ENCODE data around the gene GSTA1.
"Not testable (repeated sequence)": the region's sequence is repeated elsewhere in the genome, so short reads cannot be mapped to it uniquely, and the experiment has no call there.

Gene GSTA1

GRCh38 chr6:52790861-52791260 lies 12.8 kb downstream of the GSTA1 start:
- no peaks in the 10 kb centered on the region for H3K27me3 ChIP-seq (ENCODE audit: insufficient read depth, poor library complexity, severe bottlenecking)
- no peak for DNase-seq (ENCODE audit: low read depth in 1 of 2, low spot score in 1 of 2)
- no peak overlapping the region for H3K4me3 ChIP-seq (replicated peaks; ENCODE audit: insufficient read depth, low read length)
- no peak overlapping the region for H3K27ac ChIP-seq (replicated peaks)
- TF ChIP-seq POLR2AphosphoS5 (IDR thresholded peaks at IDR 0.05; ENCODE audit: low read depth) (no peak), CTCF (IDR thresholded peaks at IDR 0.05; ENCODE audit: insufficient read depth, low read length) (no peak), SPI1 (IDR thresholded peaks at IDR 0.05; ENCODE audit: borderline replicate concordance, low read depth) (no peak), GABPA (IDR thresholded peaks at IDR 0.05; ENCODE audit: low read depth) (no peak), REST (IDR thresholded peaks at IDR 0.05; ENCODE audit: insufficient replicate concordance, low read depth) (no peak)

- not testable (repeated sequence) for DNase-seq (ENCODE audit: low read depth in 1 of 2, low spot score in 1 of 2); H3K4me3 ChIP-seq (replicated peaks; ENCODE audit: insufficient read depth, low read length); H3K27ac ChIP-seq (replicated peaks); H3K27me3 ChIP-seq (ENCODE audit: insufficient read depth, poor library complexity, severe bottlenecking)
Observed at GRCh38 chr6:52789658-52790057, 14.0 kb downstream of the GSTA1 start.

GRCh38 chr6:52788478-52788877 lies 15.1 kb downstream of the GSTA1 start:
- no peak for DNase-seq (ENCODE audit: low read depth in 1 of 2, low spot score in 1 of 2)
- no peak overlapping the region for H3K4me3 ChIP-seq (replicated peaks; ENCODE audit: insufficient read depth, low read length)
- H3K27me3 ChIP-seq (ENCODE audit: insufficient read depth, poor library complexity, severe bottlenecking): no peaks in the 10 kb centered on the region
- no peak overlapping the region for H3K27ac ChIP-seq (replicated peaks)
- TF ChIP-seq CTCF (IDR thresholded peaks at IDR 0.05; ENCODE audit: insufficient read depth, low read length): no peak
- TF ChIP-seq GABPA (IDR thresholded peaks at IDR 0.05; ENCODE audit: low read depth): no peak
- no peak for TF ChIP-seq SPI1 (IDR thresholded peaks at IDR 0.05; ENCODE audit: borderline replicate concordance, low read depth)
- TF ChIP-seq REST (IDR thresholded peaks at IDR 0.05; ENCODE audit: insufficient replicate concordance, low read depth): no peak
- TF ChIP-seq POLR2AphosphoS5 (IDR thresholded peaks at IDR 0.05; ENCODE audit: low read depth): no peak

- H3K27ac ChIP-seq (replicated peaks): no peak overlapping the region
- H3K4me3 ChIP-seq (replicated peaks; ENCODE audit: insufficient read depth, low read length): no peak overlapping the region
- TF ChIP-seq SPI1 (IDR thresholded peaks at IDR 0.05; ENCODE audit: borderline replicate concordance, low read depth): no peak
- no peak for TF ChIP-seq REST (IDR thresholded peaks at IDR 0.05; ENCODE audit: insufficient replicate concordance, low read depth)
- no peak for TF ChIP-seq POLR2AphosphoS5 (IDR thresholded peaks at IDR 0.05; ENCODE audit: low read depth)
- no peak for TF ChIP-seq CTCF (IDR thresholded peaks at IDR 0.05; ENCODE audit: insufficient read depth, low read length)
- no peak for TF ChIP-seq GABPA (IDR thresholded peaks at IDR 0.05; ENCODE audit: low read depth)
- no peaks in the 10 kb centered on the region for H3K27me3 ChIP-seq (ENCODE audit: insufficient read depth, poor library complexity, severe bottlenecking)
- no peak for DNase-seq (ENCODE audit: low read depth in 1 of 2, low spot score in 1 of 2)
Observed at GRCh38 chr6:52787917-52788316, 15.7 kb downstream of the GSTA1 start.

Data from HL-60 (cell line).